HEK293 (cell line): ENCODE results near the gene DIP2C.

Experiments used
- CTCF ChIA-PET: fragments of 350-600 bp; formaldehyde crosslinking; extraction: SDS; loops from one replicate; lab custom pipeline; 2021; ENCODE audit warnings: antibody characterized with exemption; lab: Yijun Ruan, JAX
- POLR2A ChIA-PET: fragments of 300-600 bp; formaldehyde crosslinking; extraction: SDS; loops from one replicate; lab custom pipeline; 2020; ENCODE audit warnings: antibody characterized with exemption, inconsistent platforms; lab: Yijun Ruan, JAX
- H3K27ac ChIP-seq: fragments of 200-500 bp; sonication (Bioruptor generic); 2 replicates; pipeline ENCODE4 v1.5.1; 2014; ENCODE audit warnings: low read depth, low read length, control low read depth, inconsistent platforms; ENCODE audit errors: extremely low read depth
- H3K36me3 ChIP-seq, 2 experiments: fragments of 200-500 bp in 1 of 2; sonication (Bioruptor generic) in 1 of 2; 1 replicate in 1 of 2; 2 replicates in 1 of 2; pipeline ENCODE4 v1.5.1; 2014 to 2017; ENCODE audit warnings: inconsistent platforms in 2 of 2, low read length in 2 of 2; ENCODE audit not compliant: control insufficient read depth in 2 of 2, insufficient read depth in 1 of 2
- H3K4me1 ChIP-seq: fragments of 200-500 bp; sonication (Bioruptor generic); 2 replicates; pipeline ENCODE4 v1.5.1; 2014; ENCODE audit warnings: mild to moderate bottlenecking, low read length, inconsistent platforms; ENCODE audit not compliant: control insufficient read depth, insufficient read depth
- H3K4me3 ChIP-seq: 2 replicates; pipeline ENCODE4 v1.5.1; 2011; ENCODE audit warnings: low read depth, mild to moderate bottlenecking, control low read depth, low read length, moderate library complexity
- H3K9me3 ChIP-seq: fragments of 200-500 bp; sonication (Bioruptor generic); 2 replicates; pipeline ENCODE4 v1.5.1; 2014; ENCODE audit warnings: low read depth, low read length, inconsistent platforms; ENCODE audit not compliant: control insufficient read depth, insufficient read depth
- BCL6B ChIP-seq: fragments of 450-650 bp; formaldehyde crosslinking; IDR thresholded peaks from 2 replicates; pipeline ENCODE4 v1.5.1; 2017; ENCODE audit warnings: missing biosample characterization, missing genetic modification characterization
- EGR2 ChIP-seq: fragments of 450-650 bp; formaldehyde crosslinking; IDR thresholded peaks from 2 replicates; pipeline ENCODE4 v1.5.1; 2016; ENCODE audit warnings: low read depth, missing biosample characterization, missing genetic modification characterization
- GLI2 ChIP-seq: fragments of 450-650 bp; formaldehyde crosslinking; IDR thresholded peaks from 2 replicates; pipeline ENCODE4; 2017; ENCODE audit warnings: missing biosample characterization, missing genetic modification characterization, low read depth, borderline replicate concordance
- KLF16 ChIP-seq: fragments of 450-650 bp; formaldehyde crosslinking; IDR thresholded peaks from 2 replicates; pipeline ENCODE4 v1.5.1; 2017; ENCODE audit warnings: missing biosample characterization, missing genetic modification characterization
- SALL2 ChIP-seq: fragments of 450-650 bp; formaldehyde crosslinking; IDR thresholded peaks from 2 replicates; pipeline ENCODE4 v1.5.0; 2017; ENCODE audit warnings: missing biosample characterization, mild to moderate bottlenecking, missing genetic modification characterization, borderline replicate concordance
- WT1 ChIP-seq: fragments of 450-650 bp; formaldehyde crosslinking; IDR thresholded peaks from 2 replicates; pipeline ENCODE4 v1.5.1; 2016; ENCODE audit warnings: missing biosample characterization, missing genetic modification characterization
- ZBTB49 ChIP-seq: fragments of 450-650 bp; formaldehyde crosslinking; IDR thresholded peaks from 2 replicates; pipeline ENCODE4 v1.5.1; 2016; ENCODE audit warnings: missing biosample characterization, missing genetic modification characterization, low read depth
- ZBTB8A ChIP-seq: fragments of 450-650 bp; formaldehyde crosslinking; IDR thresholded peaks from 2 replicates; pipeline ENCODE4 v1.5.1; 2016; ENCODE audit warnings: missing biosample characterization, missing genetic modification characterization
- ZNF148 ChIP-seq: fragments of 450-650 bp; formaldehyde crosslinking; IDR thresholded peaks from 2 replicates; pipeline ENCODE4 v1.5.0; 2017; ENCODE audit warnings: missing biosample characterization, missing genetic modification characterization, borderline replicate concordance
- ZNF157 ChIP-seq: fragments of 450-650 bp; formaldehyde crosslinking; IDR thresholded peaks from 2 replicates; pipeline ENCODE4 v1.5.1; 2016; ENCODE audit warnings: missing biosample characterization, missing genetic modification characterization
- ZNF16 ChIP-seq: fragments of 450-650 bp; formaldehyde crosslinking; IDR thresholded peaks from 2 replicates; pipeline ENCODE4 v1.5.1; 2016; ENCODE audit warnings: low read depth, missing biosample characterization, missing genetic modification characterization
- ZNF335 ChIP-seq: fragments of 450-650 bp; formaldehyde crosslinking; conservative IDR thresholded peaks from 2 replicates; pipeline ENCODE4 v1.5.1; 2016; ENCODE audit warnings: missing biosample characterization, missing genetic modification characterization
- ZNF37A ChIP-seq: fragments of 450-650 bp; IDR thresholded peaks from 2 replicates; pipeline ENCODE4 v1.5.1; 2018; ENCODE audit warnings: missing biosample characterization, missing genetic modification characterization
- ZNF529 ChIP-seq: fragments of 450-650 bp; formaldehyde crosslinking; IDR thresholded peaks from 2 replicates; pipeline ENCODE4 v1.5.1; 2017; ENCODE audit warnings: missing genetic modification characterization, missing biosample characterization; ENCODE audit not compliant: insufficient replicate concordance
- ZNF544 ChIP-seq: fragments of 450-650 bp; formaldehyde crosslinking; IDR thresholded peaks from 2 replicates; pipeline ENCODE4 v1.5.0; 2017; ENCODE audit warnings: missing biosample characterization, missing genetic modification characterization
- ZNF571 ChIP-seq: fragments of 450-650 bp; formaldehyde crosslinking; IDR thresholded peaks from 2 replicates; pipeline ENCODE4 v1.5.0; 2017; ENCODE audit warnings: missing biosample characterization, missing genetic modification characterization
- ZNF585B ChIP-seq: fragments of 450-650 bp; formaldehyde crosslinking; IDR thresholded peaks from 2 replicates; pipeline ENCODE4 v1.5.1; 2016; ENCODE audit warnings: missing biosample characterization, missing genetic modification characterization
- ZNF621 ChIP-seq: fragments of 450-650 bp; formaldehyde crosslinking; IDR thresholded peaks from 2 replicates; pipeline ENCODE4 v1.5.1; 2017; ENCODE audit warnings: missing biosample characterization, missing genetic modification characterization
- ZNF837 ChIP-seq: fragments of 450-650 bp; formaldehyde crosslinking; IDR thresholded peaks from 2 replicates; pipeline ENCODE4 v1.5.1; 2016; ENCODE audit warnings: missing biosample characterization, missing genetic modification characterization
- ZSCAN4 ChIP-seq: fragments of 450-650 bp; formaldehyde crosslinking; IDR thresholded peaks from 2 replicates; pipeline ENCODE4 v1.5.1; 2017; ENCODE audit warnings: missing biosample characterization, missing genetic modification characterization

DIP2C gene

GRCh38 chr10:535051-535450 lies 154.4 kb downstream of the DIP2C start:
- TF ChIP-seq BCL6B (tag by site-specific recombination): no peak
- no peak for TF ChIP-seq ZNF148 (tag by site-specific recombination)
- TF ChIP-seq KLF16 (tag by site-specific recombination): no peak
- TF ChIP-seq ZNF529 (tag by site-specific recombination): no peak
- no peak for TF ChIP-seq ZBTB49 (tag by site-specific recombination)
- TF ChIP-seq ZNF335 (tag by site-specific recombination): no peak
- TF ChIP-seq ZNF157 (tag by site-specific recombination): no peak
- TF ChIP-seq ZNF585B: no peak
- POLR2A ChIA-PET: interaction anchor here (0.7 kb wide), 1 partner anchor 23 kb away, joined by 5 read pairs; no protein-coding TSS in a partner anchor
- Histone ChIP-seq H3K9me3 (no peaks in the 10 kb centered on the region), H3K27ac (no peak overlapping the region), H3K36me3 (no peaks in the 10 kb centered on the region), H3K4me1 (no peaks in the 10 kb centered on the region), H3K4me3 (no peak overlapping the region)
- CTCF ChIA-PET: interaction anchor here (1.0 kb wide), 1 partner anchor 24 kb away, joined by 3 read pairs; no protein-coding TSS in a partner anchor

GRCh38 chr10:534047-534566 lies 155.4 kb downstream of the DIP2C start:
- Histone ChIP-seq H3K9me3 (no peaks in the 10 kb centered on the region), H3K36me3 (no peaks in the 10 kb centered on the region), H3K27ac (no peak overlapping the region), H3K4me1 (no peaks in the 10 kb centered on the region), H3K4me3 (no peak overlapping the region)
- ChIA-PET POLR2A (no interaction called here), CTCF (interaction anchor here (0.5 to 0.6 kb wide), 2 partner anchors 21 to 172 kb away, joined by 3 to 7 read pairs; no protein-coding TSS in a partner anchor)
- TF ChIP-seq ZNF621 (no peak), ZSCAN4 (tag by site-specific recombination) (no peak), GLI2 (tag by site-specific recombination) (no peak), ZNF837 (tag by site-specific recombination) (no peak), ZNF16 (tag by site-specific recombination) (no peak), ZNF571 (no peak), EGR2 (tag by site-specific recombination) (no peak), SALL2 (tag by site-specific recombination) (no peak), ZNF37A (tag by site-specific recombination) (no peak), ZNF544 (tag by site-specific recombination) (no peak), ZBTB8A (no peak), WT1 (tag by site-specific recombination) (no peak)
